SH-SY5Y (cell line): ENCODE data around the gene CSRNP3.

Source experiments
- GATA2 ChIP-seq: IDR thresholded peaks from 2 replicates; pipeline ENCODE4 v1.6.1; 2011; ENCODE audit warnings: mild to moderate bottlenecking, low read depth, low read length
- GATA3 ChIP-seq: IDR thresholded peaks from 2 replicates; pipeline ENCODE4 v1.6.1; 2011; ENCODE audit warnings: low read depth, mild to moderate bottlenecking, low read length, moderate library complexity

DNA sequence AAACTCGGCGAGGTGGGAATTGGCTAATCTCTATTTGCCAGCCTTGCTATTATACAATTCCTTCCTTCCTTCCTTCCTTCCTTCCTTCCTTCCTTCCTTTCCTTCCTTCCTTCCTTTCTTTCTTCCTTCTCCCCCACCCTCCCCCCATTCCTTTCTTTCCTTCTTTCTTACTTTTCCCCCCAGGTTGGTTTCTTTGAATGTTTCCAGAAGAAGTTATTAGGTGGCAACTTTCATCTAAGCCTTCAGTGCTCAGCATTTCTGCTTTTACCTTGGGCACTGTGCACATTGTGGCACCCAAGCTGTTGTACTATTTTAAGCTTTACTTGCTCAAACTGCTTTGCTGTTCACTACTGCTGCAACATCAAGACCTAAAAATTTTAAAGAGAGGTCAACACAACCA lies 17.2 kb upstream of the CSRNP3 start:
- TF ChIP-seq GATA3: no peak
- TF ChIP-seq GATA2: no peak
